DMS79 (cell line): Measurements from ENCODE around the gene MS4A13.
"Not testable (repeated sequence)": the region's sequence is repeated elsewhere in the genome, so short reads cannot be mapped to it uniquely, and the experiment has no call there.

Experiments used
- DNase-seq: peaks from one replicate; lab custom pipeline; 2025; lab: John Stamatoyannopoulos, UW

The MS4A13 gene

GRCh38 chr11:60515144-60515855 is at the start of gene MS4A13:
MS4A13 (plus strand) TSS chr11:60515392; CDS start chr11:60518084, 2,692 bp downstream.
- no peak for DNase-seq

- no peak for DNase-seq
Observed at GRCh38 chr11:60468829-60469228, 46.4 kb upstream of the MS4A13 start.

- DNase-seq: no peak
Observed at GRCh38 chr11:60469723-60470122, 45.5 kb upstream of the MS4A13 start.

- no peak for DNase-seq
Observed at GRCh38 chr11:60477035-60477445, 38.2 kb upstream of the MS4A13 start.

GRCh38 chr11:60482361-60482760 is 32.8 kb upstream of the MS4A13 start:
- DNase-seq: no peak

- DNase-seq: no peak
Observed at GRCh38 chr11:60485987-60486386, 29.2 kb upstream of the MS4A13 start.

GRCh38 chr11:60492488-60493009 is 22.6 kb upstream of the MS4A13 start, which contains the start of gene MS4A12:
MS4A12 (plus strand) TSS chr11:60492778; CDS start chr11:60497319, 4,541 bp downstream.
- no peak for DNase-seq

GRCh38 chr11:60493454-60493853 is 21.7 kb upstream of the MS4A13 start:
- no peak for DNase-seq

- no peak for DNase-seq
Observed at GRCh38 chr11:60498399-60498798, 16.8 kb upstream of the MS4A13 start.

GRCh38 chr11:60498853-60499252 is 16.3 kb upstream of the MS4A13 start:
- no peak for DNase-seq

GRCh38 chr11:60500276-60500910 is 14.8 kb upstream of the MS4A13 start:
- DNase-seq: no peak

GRCh38 chr11:60502221-60502775 is 12.9 kb upstream of the MS4A13 start:
- no peak for DNase-seq

- no peak for DNase-seq
Observed at GRCh38 chr11:60504219-60504905, 10.8 kb upstream of the MS4A13 start.

GRCh38 chr11:60509609-60510008 is 5.6 kb upstream of the MS4A13 start:
- DNase-seq: not testable (repeated sequence)

GRCh38 chr11:60510209-60510608 is 5.0 kb upstream of the MS4A13 start:
- DNase-seq: not testable (repeated sequence)

GRCh38 chr11:60511393-60511792 is 3.8 kb upstream of the MS4A13 start:
- no peak for DNase-seq

GRCh38 chr11:60512651-60513225 is 2.5 kb upstream of the MS4A13 start:
- no peak for DNase-seq

GRCh38 chr11:60513496-60514460 is 1.4 kb upstream of the MS4A13 start:
- DNase-seq: no peak

GRCh38 chr11:60528465-60528864 is 13.3 kb downstream of the MS4A13 start:
- DNase-seq: no peak

GRCh38 chr11:60528934-60529333 is 13.7 kb downstream of the MS4A13 start:
- no peak for DNase-seq
